22Rv1 (cell line): ENCODE data around the gene NUP133.

Experiments
- ZFX ChIP-seq: fragments of 450-650 bp; IDR thresholded peaks from 2 replicates; pipeline ENCODE4 v1.6.1; 2017; ENCODE audit warnings: antibody characterized with exemption, borderline replicate concordance
- TF ChIP-seq, protein P1 (sequence below): fragments of 450-650 bp; IDR thresholded peaks from 2 replicates; pipeline ENCODE4 v1.5.1; 2017; ENCODE audit warnings: mild to moderate bottlenecking

DNA sequence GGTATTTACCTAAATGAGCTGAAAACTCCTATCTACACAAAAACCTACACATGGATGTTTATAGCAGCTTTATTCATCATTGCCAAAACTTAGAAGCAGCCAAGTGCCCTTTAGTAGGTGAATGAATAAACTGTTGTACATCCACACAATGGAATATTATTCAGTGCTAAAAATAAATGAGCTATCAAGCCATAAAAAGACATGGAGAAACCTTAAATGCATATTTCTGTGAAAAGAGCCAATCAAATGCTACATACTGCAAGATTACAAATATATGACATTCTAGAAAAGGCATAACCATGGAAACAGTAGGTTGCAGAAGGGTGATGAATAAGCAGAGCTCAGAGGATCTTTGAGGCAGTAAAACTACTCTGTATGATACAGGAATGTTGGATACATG lies 27.1 kb upstream of the NUP133 start:
- TF ChIP-seq, protein P1, sequence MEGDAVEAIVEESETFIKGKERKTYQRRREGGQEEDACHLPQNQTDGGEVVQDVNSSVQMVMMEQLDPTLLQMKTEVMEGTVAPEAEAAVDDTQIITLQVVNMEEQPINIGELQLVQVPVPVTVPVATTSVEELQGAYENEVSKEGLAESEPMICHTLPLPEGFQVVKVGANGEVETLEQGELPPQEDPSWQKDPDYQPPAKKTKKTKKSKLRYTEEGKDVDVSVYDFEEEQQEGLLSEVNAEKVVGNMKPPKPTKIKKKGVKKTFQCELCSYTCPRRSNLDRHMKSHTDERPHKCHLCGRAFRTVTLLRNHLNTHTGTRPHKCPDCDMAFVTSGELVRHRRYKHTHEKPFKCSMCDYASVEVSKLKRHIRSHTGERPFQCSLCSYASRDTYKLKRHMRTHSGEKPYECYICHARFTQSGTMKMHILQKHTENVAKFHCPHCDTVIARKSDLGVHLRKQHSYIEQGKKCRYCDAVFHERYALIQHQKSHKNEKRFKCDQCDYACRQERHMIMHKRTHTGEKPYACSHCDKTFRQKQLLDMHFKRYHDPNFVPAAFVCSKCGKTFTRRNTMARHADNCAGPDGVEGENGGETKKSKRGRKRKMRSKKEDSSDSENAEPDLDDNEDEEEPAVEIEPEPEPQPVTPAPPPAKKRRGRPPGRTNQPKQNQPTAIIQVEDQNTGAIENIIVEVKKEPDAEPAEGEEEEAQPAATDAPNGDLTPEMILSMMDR: no peak
- TF ChIP-seq ZFX: no peak
